Suprapubic skin (tissue), 3 donors: ENCODE data around the gene DEFB125.

Experiments used
- CTCF ChIP-seq, 2 donors: fragments of 200-600 bp in 1 of 2; fragments of 450-650 bp in 1 of 2; sonication (generic) in 1 of 2; IDR thresholded peaks; one replicate each; pipeline ENCODE4 v1.5.1; 2016 to 2019; ENCODE audit warnings: antibody characterized with exemption in 2 of 2, mild to moderate bottlenecking in 1 of 2, moderate library complexity in 1 of 2
- POLR2AphosphoS5 ChIP-seq, 3 donors: sonication (generic); formaldehyde crosslinking; IDR thresholded peaks; one replicate each; pipeline ENCODE4 v1.6.1; 2017; ENCODE audit warnings: antibody characterized with exemption in 3 of 3

- TF ChIP-seq CTCF (IDR thresholded peaks at IDR 0.05) (no peak), POLR2AphosphoS5 (IDR thresholded peaks at IDR 0.05) (no peak)
Measured at GRCh38 chr20:61757-62156, 25.7 kb upstream of the DEFB125 start.
